Adipocyte (in vitro differentiated cells): ENCODE data around the gene CSMD2.
"Not testable (repeated sequence)": the region's sequence is repeated elsewhere in the genome, so short reads cannot be mapped to it uniquely, and the experiment has no call there.

Experiments used
- DNase-seq: peaks from one replicate; pipeline ENCODE4 v3.0.0-alpha.2; 2015; ENCODE audit warnings: low read depth
- H3K27me3 ChIP-seq: replicated peaks from 2 replicates; pipeline ENCODE4 v1.7.0; 2013; ENCODE audit warnings: mild to moderate bottlenecking, low read length, moderate library complexity; ENCODE audit not compliant: control insufficient read depth, insufficient read depth
- H3K36me3 ChIP-seq: 2 replicates; pipeline ENCODE4 v1.7.0; 2013; ENCODE audit warnings: low read length, mild to moderate bottlenecking, moderate library complexity; ENCODE audit not compliant: control insufficient read depth, insufficient read depth, severe bottlenecking
- H3K4me1 ChIP-seq: 2 replicates; pipeline ENCODE4 v1.7.0; 2013; ENCODE audit warnings: mild to moderate bottlenecking, low read length, moderate library complexity; ENCODE audit not compliant: control insufficient read depth, insufficient read depth
- H3K4me3 ChIP-seq: 2 replicates; pipeline ENCODE4 v1.7.0; 2013; ENCODE audit warnings: mild to moderate bottlenecking, low read length, moderate library complexity
- H3K9ac ChIP-seq: 2 replicates; pipeline ENCODE4 v1.7.0; 2013; ENCODE audit warnings: mild to moderate bottlenecking, low read length, moderate library complexity
- H3K9me3 ChIP-seq: 2 replicates; pipeline ENCODE4 v1.7.0; 2013; ENCODE audit warnings: mild to moderate bottlenecking, low read length, moderate library complexity; ENCODE audit not compliant: control insufficient read depth

The CSMD2 gene

DNA sequence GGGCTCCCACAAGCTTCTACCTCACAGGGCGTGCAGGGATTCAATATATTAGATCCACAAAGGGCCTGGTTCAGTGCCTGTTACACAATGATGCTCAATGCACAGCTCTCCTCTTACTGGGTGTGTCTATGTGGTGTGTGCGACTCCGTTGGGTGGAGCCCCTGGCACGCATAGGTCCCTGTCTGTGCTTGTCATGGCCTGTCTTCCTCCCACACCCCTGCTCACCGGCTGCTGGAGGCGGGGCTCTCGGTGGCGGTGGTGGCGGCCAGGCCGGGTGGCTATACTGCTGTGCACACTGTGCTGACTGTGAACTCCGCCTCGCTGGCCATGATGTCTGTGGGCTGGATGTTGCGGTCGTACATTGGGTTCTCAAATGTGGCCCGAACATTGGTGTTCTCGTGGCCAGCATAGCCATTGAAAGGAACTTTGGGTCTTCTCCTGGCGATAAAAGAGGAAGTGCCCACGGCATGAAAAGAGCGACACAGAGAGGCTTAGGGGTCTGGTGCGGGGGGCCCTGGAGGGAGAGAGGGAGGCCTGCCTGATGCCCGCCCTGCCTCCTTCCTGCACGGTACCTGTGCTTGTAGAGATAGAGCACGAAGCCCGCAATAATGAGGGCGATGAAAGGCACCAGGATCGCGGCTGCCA, 645.7 kb downstream of the CSMD2 start:
- Histone ChIP-seq H3K4me1 (peaks cover under 1% of the 10 kb centered on the region), H3K9me3 (no peaks in the 10 kb centered on the region), H3K36me3 (peaks cover 5% of the 10 kb centered on the region), H3K4me3 (no peak overlapping the region), H3K27me3 (no peaks in the 10 kb centered on the region), H3K9ac (no peak overlapping the region)
- DNase-seq = no peak

GRCh38 chr1:33517596-33518250, 647.3 kb downstream of the CSMD2 start:
- peaks cover 5% of the 10 kb centered on the region for H3K36me3 ChIP-seq

GRCh38 chr1:33516891-33517567, 648.0 kb downstream of the CSMD2 start:
- Histone ChIP-seq H3K9ac (no peak overlapping the region), H3K4me1 (no peaks in the 10 kb centered on the region), H3K36me3 (peaks cover under 1% of the 10 kb centered on the region), H3K27me3 (no peaks in the 10 kb centered on the region), H3K4me3 (no peak overlapping the region), H3K9me3 (no peaks in the 10 kb centered on the region)
- peak; percentile 2 for DNase-seq

More at GRCh38 chr1:33517596-33518250, 647.3 kb downstream of the CSMD2 start:
- Histone ChIP-seq H3K9ac (no peak overlapping the region), H3K9me3 (no peaks in the 10 kb centered on the region), H3K27me3 (no peaks in the 10 kb centered on the region), H3K4me1 (no peaks in the 10 kb centered on the region), H3K4me3 (no peak overlapping the region)
- peak; percentile 15 for DNase-seq

- Histone ChIP-seq H3K27me3 (no peaks in the 10 kb centered on the region), H3K4me1 (no peaks in the 10 kb centered on the region), H3K4me3 (no peak overlapping the region), H3K9ac (no peak overlapping the region), H3K36me3 (no peaks in the 10 kb centered on the region), H3K9me3 (no peaks in the 10 kb centered on the region)
- DNase-seq = no peak
Observed at GRCh38 chr1:33516428-33516827, 648.6 kb downstream of the CSMD2 start.

DNA sequence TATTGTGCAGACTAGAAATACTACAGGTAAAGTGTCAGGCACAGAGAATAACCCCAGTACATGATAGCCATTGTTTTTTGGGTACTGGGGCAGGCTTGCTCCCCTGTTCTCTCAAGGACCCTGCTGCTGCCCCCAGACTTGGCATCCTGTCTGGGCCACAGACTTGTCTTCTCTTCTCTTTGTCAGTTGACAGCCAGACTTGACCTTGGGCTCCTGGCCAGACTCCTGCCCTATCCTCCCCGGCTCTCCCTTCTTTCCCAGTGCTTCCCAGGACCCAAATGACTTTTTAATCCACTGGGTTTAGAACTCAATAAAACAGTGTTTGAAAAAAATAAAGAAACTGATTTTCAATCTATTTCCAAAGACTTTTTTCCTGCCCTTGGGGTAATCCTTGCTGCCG, 649.4 kb downstream of the CSMD2 start:
- H3K9ac ChIP-seq = no peak overlapping the region
- H3K4me3 ChIP-seq = no peak overlapping the region
- no peaks in the 10 kb centered on the region for H3K9me3 ChIP-seq
- no peaks in the 10 kb centered on the region for H3K36me3 ChIP-seq
- H3K4me1 ChIP-seq = no peaks in the 10 kb centered on the region
- no peak for DNase-seq
- H3K27me3 ChIP-seq = no peaks in the 10 kb centered on the region

GRCh38 chr1:33515112-33515511, 649.9 kb downstream of the CSMD2 start:
- DNase-seq = no peak
- H3K36me3 ChIP-seq = no peaks in the 10 kb centered on the region
- no peaks in the 10 kb centered on the region for H3K9me3 ChIP-seq
- no peak overlapping the region for H3K9ac ChIP-seq
- H3K27me3 ChIP-seq = no peaks in the 10 kb centered on the region
- H3K4me3 ChIP-seq = no peak overlapping the region
- no peaks in the 10 kb centered on the region for H3K4me1 ChIP-seq

- H3K4me3 ChIP-seq = no peak overlapping the region
- no peak overlapping the region for H3K9ac ChIP-seq
- H3K36me3 ChIP-seq = no peaks in the 10 kb centered on the region
- peaks cover under 1% of the 10 kb centered on the region for H3K9me3 ChIP-seq
- H3K27me3 ChIP-seq = no peaks in the 10 kb centered on the region
- DNase-seq = no peak
- no peaks in the 10 kb centered on the region for H3K4me1 ChIP-seq
Observed at GRCh38 chr1:33512226-33513011, 652.6 kb downstream of the CSMD2 start.

DNA sequence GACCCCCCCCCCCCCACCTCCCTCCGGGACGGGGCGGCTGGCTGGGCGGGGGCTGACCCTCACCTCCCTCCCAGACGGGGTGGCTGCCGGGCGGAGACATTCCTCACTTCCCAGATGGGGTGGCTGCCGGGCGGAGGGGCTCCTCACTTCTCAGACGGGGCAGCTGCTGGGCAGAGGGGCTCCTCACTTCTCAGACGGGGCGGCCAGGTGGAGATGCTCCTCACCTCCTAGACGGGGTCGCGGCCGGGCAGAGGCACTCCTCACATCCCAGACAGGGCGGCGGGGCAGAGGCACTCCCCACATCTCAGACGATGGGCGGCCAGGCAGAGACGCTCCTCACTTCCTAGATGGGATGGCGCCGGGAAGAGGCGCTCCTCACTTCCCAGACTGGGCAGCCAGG, 655.8 kb downstream of the CSMD2 start:
- H3K27me3 ChIP-seq, DNase-seq, H3K4me1 ChIP-seq, H3K4me3 ChIP-seq, H3K9ac ChIP-seq, H3K36me3 ChIP-seq, H3K9me3 ChIP-seq: not testable (repeated sequence)

- Histone ChIP-seq H3K27me3 (no peaks in the 10 kb centered on the region), H3K4me1 (no peaks in the 10 kb centered on the region), H3K9me3 (peaks cover 7% of the 10 kb centered on the region), H3K4me3 (no peak overlapping the region), H3K9ac (no peak overlapping the region), H3K36me3 (no peaks in the 10 kb centered on the region)
- no peak for DNase-seq
Observed at GRCh38 chr1:33508151-33508550, 656.9 kb downstream of the CSMD2 start.

GRCh38 chr1:33507661-33508060, 657.4 kb downstream of the CSMD2 start:
- H3K4me1 ChIP-seq = no peaks in the 10 kb centered on the region
- H3K9ac ChIP-seq = no peak overlapping the region
- H3K4me3 ChIP-seq = no peak overlapping the region
- no peaks in the 10 kb centered on the region for H3K27me3 ChIP-seq
- DNase-seq = no peak
- peaks cover 7% of the 10 kb centered on the region for H3K9me3 ChIP-seq
- H3K36me3 ChIP-seq = no peaks in the 10 kb centered on the region

GRCh38 chr1:33503506-33503905, 661.5 kb downstream of the CSMD2 start:
- Histone ChIP-seq H3K27me3 (no peaks in the 10 kb centered on the region), H3K36me3 (no peaks in the 10 kb centered on the region), H3K4me1 (no peaks in the 10 kb centered on the region), H3K9ac (no peak overlapping the region), H3K9me3 (peaks cover 7% of the 10 kb centered on the region), H3K4me3 (no peak overlapping the region)
- no peak for DNase-seq
